ENCODE results near the gene CFAP65. TPM values are rescaled to one million over a fixed set of nuclear protein-coding genes. Genes with fewer than 3 reads are reported as not detected.

CFAP65 gene
- total RNA-seq, 1 experiment from 2014 or later, result 0.33 TPM

DNA sequence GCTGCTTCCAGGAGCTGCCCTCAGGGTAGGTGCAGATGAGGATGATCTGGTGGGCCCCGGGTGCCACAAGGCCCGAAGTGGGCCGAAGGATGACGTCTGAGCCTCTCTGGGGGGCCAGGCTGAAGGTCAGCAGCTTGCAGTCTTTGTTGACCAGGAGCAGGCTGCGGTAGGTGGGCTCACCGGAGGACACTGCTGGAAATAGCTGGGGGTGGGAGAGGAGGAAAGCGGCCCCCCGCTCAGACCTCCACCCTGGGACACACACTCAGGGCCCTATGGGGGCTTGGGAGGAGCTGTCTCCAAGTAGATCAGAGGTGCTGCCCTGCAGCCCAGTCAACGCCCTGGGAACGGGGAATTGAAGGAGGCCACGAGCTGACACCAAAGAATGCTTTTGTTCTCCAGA is 17.3 kb downstream of the CFAP65 start:
- no peak for TF ChIP-seq SIN3A (IDR thresholded peaks at IDR 0.05; ENCODE audit: borderline replicate concordance, insufficient read depth, low read depth, low read length)
- TF ChIP-seq, protein P1, sequence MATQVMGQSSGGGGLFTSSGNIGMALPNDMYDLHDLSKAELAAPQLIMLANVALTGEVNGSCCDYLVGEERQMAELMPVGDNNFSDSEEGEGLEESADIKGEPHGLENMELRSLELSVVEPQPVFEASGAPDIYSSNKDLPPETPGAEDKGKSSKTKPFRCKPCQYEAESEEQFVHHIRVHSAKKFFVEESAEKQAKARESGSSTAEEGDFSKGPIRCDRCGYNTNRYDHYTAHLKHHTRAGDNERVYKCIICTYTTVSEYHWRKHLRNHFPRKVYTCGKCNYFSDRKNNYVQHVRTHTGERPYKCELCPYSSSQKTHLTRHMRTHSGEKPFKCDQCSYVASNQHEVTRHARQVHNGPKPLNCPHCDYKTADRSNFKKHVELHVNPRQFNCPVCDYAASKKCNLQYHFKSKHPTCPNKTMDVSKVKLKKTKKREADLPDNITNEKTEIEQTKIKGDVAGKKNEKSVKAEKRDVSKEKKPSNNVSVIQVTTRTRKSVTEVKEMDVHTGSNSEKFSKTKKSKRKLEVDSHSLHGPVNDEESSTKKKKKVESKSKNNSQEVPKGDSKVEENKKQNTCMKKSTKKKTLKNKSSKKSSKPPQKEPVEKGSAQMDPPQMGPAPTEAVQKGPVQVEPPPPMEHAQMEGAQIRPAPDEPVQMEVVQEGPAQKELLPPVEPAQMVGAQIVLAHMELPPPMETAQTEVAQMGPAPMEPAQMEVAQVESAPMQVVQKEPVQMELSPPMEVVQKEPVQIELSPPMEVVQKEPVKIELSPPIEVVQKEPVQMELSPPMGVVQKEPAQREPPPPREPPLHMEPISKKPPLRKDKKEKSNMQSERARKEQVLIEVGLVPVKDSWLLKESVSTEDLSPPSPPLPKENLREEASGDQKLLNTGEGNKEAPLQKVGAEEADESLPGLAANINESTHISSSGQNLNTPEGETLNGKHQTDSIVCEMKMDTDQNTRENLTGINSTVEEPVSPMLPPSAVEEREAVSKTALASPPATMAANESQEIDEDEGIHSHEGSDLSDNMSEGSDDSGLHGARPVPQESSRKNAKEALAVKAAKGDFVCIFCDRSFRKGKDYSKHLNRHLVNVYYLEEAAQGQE (IDR thresholded peaks at IDR 0.05; ENCODE audit: insufficient read depth in 1 of 2, low read depth in 2 of 2, low read length in 1 of 2), result no peak
- no peak for TF ChIP-seq TCF7L2 (IDR thresholded peaks at IDR 0.05; ENCODE audit: low read depth, low read length)
- TF ChIP-seq, protein P2, sequence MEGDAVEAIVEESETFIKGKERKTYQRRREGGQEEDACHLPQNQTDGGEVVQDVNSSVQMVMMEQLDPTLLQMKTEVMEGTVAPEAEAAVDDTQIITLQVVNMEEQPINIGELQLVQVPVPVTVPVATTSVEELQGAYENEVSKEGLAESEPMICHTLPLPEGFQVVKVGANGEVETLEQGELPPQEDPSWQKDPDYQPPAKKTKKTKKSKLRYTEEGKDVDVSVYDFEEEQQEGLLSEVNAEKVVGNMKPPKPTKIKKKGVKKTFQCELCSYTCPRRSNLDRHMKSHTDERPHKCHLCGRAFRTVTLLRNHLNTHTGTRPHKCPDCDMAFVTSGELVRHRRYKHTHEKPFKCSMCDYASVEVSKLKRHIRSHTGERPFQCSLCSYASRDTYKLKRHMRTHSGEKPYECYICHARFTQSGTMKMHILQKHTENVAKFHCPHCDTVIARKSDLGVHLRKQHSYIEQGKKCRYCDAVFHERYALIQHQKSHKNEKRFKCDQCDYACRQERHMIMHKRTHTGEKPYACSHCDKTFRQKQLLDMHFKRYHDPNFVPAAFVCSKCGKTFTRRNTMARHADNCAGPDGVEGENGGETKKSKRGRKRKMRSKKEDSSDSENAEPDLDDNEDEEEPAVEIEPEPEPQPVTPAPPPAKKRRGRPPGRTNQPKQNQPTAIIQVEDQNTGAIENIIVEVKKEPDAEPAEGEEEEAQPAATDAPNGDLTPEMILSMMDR (IDR thresholded peaks at IDR 0.05), result no peak
- no peak for TF ChIP-seq POLR2AphosphoS5 (IDR thresholded peaks at IDR 0.05; ENCODE audit: low read depth, low read length)
- Histone ChIP-seq H3K27me3 (ENCODE audit: control insufficient read depth, insufficient read depth, low read length) (no peaks in the 10 kb centered on the region), H3K27ac (ENCODE audit: low read length) (no peak overlapping the region), H3K9me3 (ENCODE audit: control insufficient read depth, insufficient read depth, low read depth, low read length) (no peaks in the 10 kb centered on the region), H3K36me3 (ENCODE audit: control insufficient read depth, insufficient read depth, low read length) (no peaks in the 10 kb centered on the region), H3K4me3 (ENCODE audit: low read depth in 2 of 2, low read length in 2 of 2) (no peak overlapping the region), H3K4me1 (ENCODE audit: control insufficient read depth, insufficient read depth, low read length) (no peaks in the 10 kb centered on the region)
- BruUV-seq (replicated peaks), result no TSS peak
- intact Hi-C loops (cut with micrococcal nuclease; ENCODE audit: unreplicated experiment) (loop anchor here (10.0 kb wide), 1 partner anchor 131 kb away; no protein-coding TSS in a partner anchor), in situ Hi-C loops (cut with HindIII; ENCODE audit: low pct_unique_long_range_greater_than_20kb, low sequenced_read_pairs) (no loop called here)
- POLR2A ChIA-PET, result no interaction called here
- CTCF ChIA-PET, result interaction anchor here (0.7 kb wide), 1 partner anchor 28 kb away, joined by 3 read pairs; no protein-coding TSS in a partner anchor
- ATAC-seq (no peak), DNase-seq (ENCODE audit: low read depth, low spot score) (no peak)

DNA sequence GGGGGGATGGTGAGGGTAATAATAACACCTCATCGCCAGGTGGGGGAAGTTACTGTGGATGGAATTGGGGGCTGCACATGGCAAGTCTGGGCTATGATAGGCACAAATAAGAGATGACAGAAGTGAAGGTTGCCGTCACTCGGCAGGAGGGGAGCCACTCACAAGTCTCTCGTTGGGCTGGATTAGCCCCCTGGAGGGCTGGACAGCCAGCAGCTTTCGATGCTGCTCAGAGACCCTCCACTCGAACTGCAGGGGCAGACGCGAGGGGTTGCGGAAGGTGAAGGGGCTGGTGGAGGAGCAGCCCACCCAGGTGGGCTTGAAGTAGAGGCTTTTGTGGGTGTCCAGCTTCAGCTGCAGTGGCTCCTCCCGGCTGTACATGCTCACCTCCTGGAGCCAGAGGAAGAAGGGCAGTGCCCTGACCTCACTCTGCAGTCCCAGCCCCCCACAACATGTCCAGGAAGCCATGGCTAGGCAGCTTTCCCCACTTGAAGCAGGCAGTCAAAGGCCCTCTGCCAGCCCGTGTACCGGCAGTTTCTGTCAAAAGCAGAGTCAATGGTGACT is 18.2 kb downstream of the CFAP65 start:
- no peak overlapping the region for H3K4me3 ChIP-seq (ENCODE audit: low read depth in 2 of 2, low read length in 2 of 2)
- no peak overlapping the region for H3K27ac ChIP-seq (ENCODE audit: low read length)
- in situ Hi-C loops (cut with HindIII; ENCODE audit: low pct_unique_long_range_greater_than_20kb, low sequenced_read_pairs), result no loop called here
- no peaks in the 10 kb centered on the region for H3K9me3 ChIP-seq (ENCODE audit: control insufficient read depth, insufficient read depth, low read depth, low read length)
- DNase-seq (ENCODE audit: low read depth, low spot score) (no peak), ATAC-seq (no peak)
- ChIA-PET POLR2A (no interaction called here), CTCF (no interaction called here)
- intact Hi-C loops (cut with micrococcal nuclease; ENCODE audit: unreplicated experiment), result loop anchor here (10.0 kb wide), 1 partner anchor 132 kb away; no protein-coding TSS in a partner anchor
- BruUV-seq (replicated peaks), result no TSS peak
- no peaks in the 10 kb centered on the region for H3K27me3 ChIP-seq (ENCODE audit: control insufficient read depth, insufficient read depth, low read length)
- H3K4me1 ChIP-seq (ENCODE audit: control insufficient read depth, insufficient read depth, low read length), result no peaks in the 10 kb centered on the region
- TF ChIP-seq, protein P2 (IDR thresholded peaks at IDR 0.05), result no peak
- TF ChIP-seq, protein P1 (IDR thresholded peaks at IDR 0.05; ENCODE audit: insufficient read depth in 1 of 2, low read depth in 2 of 2, low read length in 1 of 2), result no peak
- TF ChIP-seq POLR2AphosphoS5 (IDR thresholded peaks at IDR 0.05; ENCODE audit: low read depth, low read length) (no peak), SIN3A (IDR thresholded peaks at IDR 0.05; ENCODE audit: borderline replicate concordance, insufficient read depth, low read depth, low read length) (no peak), TCF7L2 (IDR thresholded peaks at IDR 0.05; ENCODE audit: low read depth, low read length) (no peak)
- no peaks in the 10 kb centered on the region for H3K36me3 ChIP-seq (ENCODE audit: control insufficient read depth, insufficient read depth, low read length)

All from Panc1 (cell line).